ENCODE results near the gene SYNE3.

Gene SYNE3

DNA sequence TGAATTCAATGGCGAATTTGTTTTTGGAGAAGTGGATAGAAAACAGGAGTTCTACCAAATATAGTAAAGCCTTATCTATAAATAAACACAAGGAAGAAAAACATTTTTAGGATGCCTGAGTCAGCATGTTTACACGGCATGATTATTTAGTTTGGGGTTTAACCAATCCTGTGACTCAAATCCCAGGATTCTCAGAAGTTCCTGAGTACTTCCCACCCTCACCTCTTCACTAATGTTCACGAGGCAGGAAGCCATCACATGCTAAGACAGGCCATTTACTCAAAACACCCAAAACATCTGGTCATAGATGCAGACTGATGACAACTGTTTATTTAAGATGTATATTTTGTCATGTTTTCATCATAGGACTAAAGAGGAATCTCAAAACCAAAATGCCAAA, 15.0 kb upstream of the SYNE3 start:
- Histone ChIP-seq H3K9me2 (ENCODE audit: low read depth, low read length) (no peaks in the 10 kb centered on the region), H3K4me2 (ENCODE audit: low read length) (peak overlapping the region; percentile 84), H3K36me3 (ENCODE audit: insufficient read depth, low read length) (peaks cover 23% of the 10 kb centered on the region), H3K27ac (ENCODE audit: low read depth, low read length, poor library complexity, severe bottlenecking) (no peak overlapping the region), H3K9ac (ENCODE audit: low read length) (peak overlapping the region; percentile 89; the same call in 1 of the 2 replicates), H3K4me1 (ENCODE audit: insufficient read depth, low read length, severe bottlenecking) (peaks cover 35% of the 10 kb centered on the region), H3F3A (ENCODE audit: insufficient read depth, low read length) (no peaks in the 10 kb centered on the region), H3K27me3 (ENCODE audit: insufficient read depth, low read length) (no peaks in the 10 kb centered on the region), H3K4me3 (ENCODE audit: low read depth, low read length, poor library complexity, severe bottlenecking) (peak overlapping the region; percentile 92), H3K9me3 (ENCODE audit: low read length) (no peaks in the 10 kb centered on the region), H3K79me2 (ENCODE audit: insufficient read depth, low read length) (peaks cover 47% of the 10 kb centered on the region), H4K20me1 (ENCODE audit: insufficient read depth, low read length) (no peaks in the 10 kb centered on the region), H2AFZ (ENCODE audit: low read length) (no peak overlapping the region)
- no peak for TF ChIP-seq EZH2 (IDR thresholded peaks at IDR 0.05; ENCODE audit: borderline replicate concordance, low read length)
- TF ChIP-seq, protein P1, sequence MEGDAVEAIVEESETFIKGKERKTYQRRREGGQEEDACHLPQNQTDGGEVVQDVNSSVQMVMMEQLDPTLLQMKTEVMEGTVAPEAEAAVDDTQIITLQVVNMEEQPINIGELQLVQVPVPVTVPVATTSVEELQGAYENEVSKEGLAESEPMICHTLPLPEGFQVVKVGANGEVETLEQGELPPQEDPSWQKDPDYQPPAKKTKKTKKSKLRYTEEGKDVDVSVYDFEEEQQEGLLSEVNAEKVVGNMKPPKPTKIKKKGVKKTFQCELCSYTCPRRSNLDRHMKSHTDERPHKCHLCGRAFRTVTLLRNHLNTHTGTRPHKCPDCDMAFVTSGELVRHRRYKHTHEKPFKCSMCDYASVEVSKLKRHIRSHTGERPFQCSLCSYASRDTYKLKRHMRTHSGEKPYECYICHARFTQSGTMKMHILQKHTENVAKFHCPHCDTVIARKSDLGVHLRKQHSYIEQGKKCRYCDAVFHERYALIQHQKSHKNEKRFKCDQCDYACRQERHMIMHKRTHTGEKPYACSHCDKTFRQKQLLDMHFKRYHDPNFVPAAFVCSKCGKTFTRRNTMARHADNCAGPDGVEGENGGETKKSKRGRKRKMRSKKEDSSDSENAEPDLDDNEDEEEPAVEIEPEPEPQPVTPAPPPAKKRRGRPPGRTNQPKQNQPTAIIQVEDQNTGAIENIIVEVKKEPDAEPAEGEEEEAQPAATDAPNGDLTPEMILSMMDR (IDR thresholded peaks at IDR 0.05; ENCODE audit: low read length): no peak

DNA sequence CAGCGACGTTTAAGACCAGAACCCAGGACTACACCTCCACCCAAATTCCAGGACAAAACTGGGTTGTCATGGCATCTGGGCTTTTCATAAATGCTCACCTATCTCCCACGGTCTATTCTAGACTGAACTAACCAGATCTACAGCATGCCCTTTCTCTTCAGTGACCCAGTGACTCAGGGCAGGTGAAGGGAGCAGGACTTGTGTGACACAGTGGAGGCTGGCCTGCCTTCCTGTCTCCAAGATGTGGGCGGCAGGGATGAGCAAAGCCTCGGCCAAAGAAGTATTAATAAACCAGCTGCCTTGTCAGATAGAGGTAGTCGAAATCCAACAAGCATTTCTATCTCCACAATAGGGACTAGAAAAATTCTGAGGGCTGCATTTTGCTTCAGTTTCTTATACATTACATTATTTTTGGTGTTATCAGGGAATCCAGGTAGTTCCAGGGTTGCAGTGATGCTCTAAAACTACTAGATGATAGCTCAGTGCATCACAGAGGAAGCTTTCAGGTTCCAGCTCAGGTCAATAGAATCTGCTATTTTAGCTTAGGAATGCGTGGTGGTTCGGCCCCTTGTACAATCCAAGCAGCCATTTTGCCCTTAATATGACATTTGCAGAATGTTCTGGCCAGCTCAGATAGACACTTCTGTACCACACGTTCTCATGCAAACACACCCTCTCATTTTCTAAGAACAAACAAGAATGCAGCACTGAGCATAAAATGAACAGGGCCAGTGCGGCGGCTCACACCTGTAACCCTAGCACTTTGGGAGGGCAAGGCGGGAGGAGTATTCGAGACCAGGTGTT, 14.2 kb upstream of the SYNE3 start:
- Histone ChIP-seq H3F3A (ENCODE audit: insufficient read depth, low read length) (no peaks in the 10 kb centered on the region), H3K27me3 (ENCODE audit: insufficient read depth, low read length) (no peaks in the 10 kb centered on the region), H4K20me1 (ENCODE audit: insufficient read depth, low read length) (no peaks in the 10 kb centered on the region), H3K4me2 (ENCODE audit: low read length) (no peak overlapping the region), H3K9me2 (ENCODE audit: low read depth, low read length) (no peaks in the 10 kb centered on the region), H3K79me2 (ENCODE audit: insufficient read depth, low read length) (peaks cover 39% of the 10 kb centered on the region), H3K9me3 (ENCODE audit: low read length) (no peaks in the 10 kb centered on the region), H3K9ac (ENCODE audit: low read length) (no peak overlapping the region), H3K4me3 (ENCODE audit: low read depth, low read length, poor library complexity, severe bottlenecking) (no peak overlapping the region), H3K4me1 (ENCODE audit: insufficient read depth, low read length, severe bottlenecking) (peaks cover 27% of the 10 kb centered on the region), H2AFZ (ENCODE audit: low read length) (no peak overlapping the region), H3K36me3 (ENCODE audit: insufficient read depth, low read length) (peaks cover 23% of the 10 kb centered on the region), H3K27ac (ENCODE audit: low read depth, low read length, poor library complexity, severe bottlenecking) (no peak overlapping the region)
- no peak for TF ChIP-seq EZH2 (IDR thresholded peaks at IDR 0.05; ENCODE audit: borderline replicate concordance, low read length)
- TF ChIP-seq, protein P1 (IDR thresholded peaks at IDR 0.05; ENCODE audit: low read length): no peak

DNA sequence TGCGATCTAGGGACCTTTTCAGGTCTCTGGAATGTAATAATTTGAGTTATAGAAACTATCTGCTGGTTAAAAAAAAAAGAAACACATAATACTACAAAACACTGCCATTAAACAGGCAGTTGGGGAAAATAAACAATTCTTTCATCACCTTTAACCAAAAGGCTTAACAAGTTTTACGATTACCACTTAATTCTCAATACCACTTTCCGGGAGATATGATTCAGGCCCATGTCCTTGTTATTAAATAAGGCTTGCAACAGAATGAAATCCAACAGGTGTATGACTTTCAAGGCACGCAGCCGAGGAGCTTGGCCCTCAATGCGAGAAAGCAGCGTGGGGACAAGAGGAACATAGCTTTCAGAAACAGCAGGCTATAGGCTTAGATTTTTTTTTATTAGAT, 12.8 kb upstream of the SYNE3 start:
- H3F3A ChIP-seq (ENCODE audit: insufficient read depth, low read length): no peaks in the 10 kb centered on the region
- H3K4me1 ChIP-seq (ENCODE audit: insufficient read depth, low read length, severe bottlenecking): peaks cover 33% of the 10 kb centered on the region
- no peak overlapping the region for H3K4me3 ChIP-seq (ENCODE audit: low read depth, low read length, poor library complexity, severe bottlenecking)
- no peaks in the 10 kb centered on the region for H3K9me2 ChIP-seq (ENCODE audit: low read depth, low read length)
- H3K27me3 ChIP-seq (ENCODE audit: insufficient read depth, low read length): no peaks in the 10 kb centered on the region
- H2AFZ ChIP-seq (ENCODE audit: low read length): no peak overlapping the region
- TF ChIP-seq EZH2 (IDR thresholded peaks at IDR 0.05; ENCODE audit: borderline replicate concordance, low read length): no peak
- TF ChIP-seq, protein P1 (IDR thresholded peaks at IDR 0.05; ENCODE audit: low read length): no peak
- H4K20me1 ChIP-seq (ENCODE audit: insufficient read depth, low read length): no peaks in the 10 kb centered on the region
- no peak overlapping the region for H3K4me2 ChIP-seq (ENCODE audit: low read length)
- peaks cover 33% of the 10 kb centered on the region for H3K79me2 ChIP-seq (ENCODE audit: insufficient read depth, low read length)
- H3K9me3 ChIP-seq (ENCODE audit: low read length): no peaks in the 10 kb centered on the region
- no peak overlapping the region for H3K9ac ChIP-seq (ENCODE audit: low read length)
- peaks cover 23% of the 10 kb centered on the region for H3K36me3 ChIP-seq (ENCODE audit: insufficient read depth, low read length)
- no peak overlapping the region for H3K27ac ChIP-seq (ENCODE audit: low read depth, low read length, poor library complexity, severe bottlenecking)

Data from OCI-LY1 (cell line).